GM21737 (cell line): ENCODE measurements around the gene ZNF611.
"Not testable (repeated sequence)": the region's sequence is repeated elsewhere in the genome, so short reads cannot be mapped to it uniquely, and the experiment has no call there.

Experiments used
- ATAC-seq: cut with Tn5 transposase; IDR thresholded peaks from one replicate; pipeline ENCODE4 v1.9.1; 2021; ENCODE audit warnings: mild to moderate bottlenecking, moderate library complexity; ENCODE audit not compliant: unreplicated experiment

Gene ZNF611

DNA sequence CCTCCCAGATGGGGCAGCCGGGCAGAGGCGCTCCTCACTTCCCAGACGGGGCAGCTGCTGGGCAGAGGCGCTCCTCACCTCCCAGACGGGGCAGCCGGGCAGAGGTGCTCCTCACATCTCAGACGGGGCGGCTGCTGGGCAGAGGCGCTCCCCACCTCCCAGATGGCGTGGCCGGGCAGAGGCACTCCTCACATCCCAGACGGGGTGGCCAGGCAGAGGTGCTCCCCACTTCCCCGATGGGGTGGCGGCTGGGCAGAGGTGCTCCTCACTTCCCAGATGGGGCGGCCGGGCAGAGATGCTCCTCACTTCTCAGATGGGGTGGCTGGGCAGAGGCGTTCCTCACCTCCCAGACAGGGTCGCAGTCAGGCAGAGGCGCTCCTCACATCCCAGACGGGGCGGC is 14.3 kb downstream of the ZNF611 start:
- not testable (repeated sequence) for ATAC-seq

DNA sequence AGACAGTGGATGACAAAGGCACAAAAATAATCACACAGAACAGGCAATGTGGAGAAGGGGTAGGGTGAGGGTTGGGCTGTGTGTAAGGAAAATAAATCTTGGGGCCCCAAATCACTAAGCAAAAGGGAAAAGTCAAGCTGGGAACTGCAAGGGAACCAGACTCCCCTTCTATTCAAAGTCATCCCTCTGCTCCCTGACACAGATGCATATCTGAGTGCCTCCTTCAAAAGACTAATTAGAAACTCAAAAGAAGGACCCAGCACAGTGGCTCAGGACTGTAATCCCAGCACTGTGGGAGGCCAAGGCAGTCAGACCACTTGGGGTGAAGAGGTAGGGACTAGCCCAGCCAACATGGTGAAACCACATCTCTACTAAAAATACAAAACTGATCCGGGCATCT is 18.3 kb downstream of the ZNF611 start:
- no peak for ATAC-seq

DNA sequence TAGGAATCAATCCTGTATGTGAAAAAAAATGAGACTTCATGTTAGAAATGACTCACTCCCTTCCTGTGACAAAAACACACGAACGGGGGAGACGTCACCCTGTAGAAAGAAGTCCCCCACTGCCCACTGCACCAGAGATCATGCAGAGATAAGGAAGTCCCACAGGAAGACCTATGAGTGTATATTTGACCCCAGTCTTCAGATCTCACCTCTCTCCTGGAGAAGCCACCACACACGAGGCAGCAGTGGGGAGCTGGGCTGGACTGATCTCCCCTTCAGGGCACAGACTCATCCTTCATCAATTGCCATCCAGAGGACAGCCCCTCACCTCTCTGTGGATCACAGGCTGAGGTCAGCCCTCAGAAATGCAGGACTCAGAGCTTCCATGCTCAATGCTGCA is 18.9 kb downstream of the ZNF611 start:
- not testable (repeated sequence) for ATAC-seq

DNA sequence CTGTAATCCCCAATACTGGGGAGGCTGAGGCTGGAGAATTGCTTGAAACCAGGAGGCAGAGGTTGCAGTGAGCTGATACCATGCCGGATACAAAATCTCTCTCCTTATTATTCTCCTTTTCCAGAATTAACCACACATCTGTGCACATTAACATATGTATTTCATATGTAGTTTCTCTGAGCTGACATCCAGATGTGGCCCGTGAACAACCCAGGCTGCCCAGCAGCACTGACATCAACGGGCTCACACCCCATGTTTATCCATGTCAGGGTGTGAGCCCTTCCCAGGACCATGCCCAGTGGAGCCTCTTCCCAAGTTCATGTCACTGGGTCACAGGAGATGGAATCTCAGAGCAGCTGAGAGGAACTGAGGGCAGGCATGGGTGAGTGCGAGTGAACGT is 19.5 kb downstream of the ZNF611 start:
- not testable (repeated sequence) for ATAC-seq

DNA sequence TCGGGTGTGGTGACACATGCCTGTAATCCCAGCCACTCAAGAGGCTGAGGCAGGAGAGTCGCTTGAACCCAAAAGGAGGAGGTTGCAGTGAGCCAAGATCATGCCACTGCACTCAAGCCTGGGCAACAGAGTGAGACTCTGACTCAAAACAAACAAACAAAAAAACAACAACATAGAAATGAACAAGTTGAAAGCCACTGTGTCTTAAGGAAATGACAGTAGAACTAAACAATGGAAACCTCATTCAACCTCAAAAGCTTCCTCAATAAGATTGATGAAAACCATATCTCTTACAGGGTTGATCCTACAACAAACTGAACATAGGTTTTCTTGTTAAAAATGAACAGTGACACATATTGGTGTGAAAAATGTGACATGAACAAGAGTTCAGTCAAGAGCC is 21.8 kb downstream of the ZNF611 start:
- not testable (repeated sequence) for ATAC-seq

DNA sequence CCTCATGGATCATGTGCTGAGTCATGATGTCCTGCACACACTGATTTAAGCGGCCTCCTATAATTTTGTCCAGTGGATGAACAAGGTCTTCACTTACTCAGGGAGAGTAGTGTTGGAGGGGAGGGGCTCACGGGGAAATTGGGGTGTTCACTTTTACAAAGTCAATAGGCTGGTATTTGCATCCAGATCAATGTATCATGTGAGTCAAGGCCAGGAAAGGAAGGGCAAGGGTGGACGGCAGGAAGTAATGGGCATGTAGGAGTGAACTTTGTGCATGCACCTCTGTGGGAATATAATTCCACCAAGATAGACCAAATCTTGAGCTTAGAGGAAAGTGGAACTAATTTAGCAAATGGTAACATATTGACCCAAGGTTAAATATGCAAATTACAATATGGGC is 23.2 kb downstream of the ZNF611 start:
- not testable (repeated sequence) for ATAC-seq

DNA sequence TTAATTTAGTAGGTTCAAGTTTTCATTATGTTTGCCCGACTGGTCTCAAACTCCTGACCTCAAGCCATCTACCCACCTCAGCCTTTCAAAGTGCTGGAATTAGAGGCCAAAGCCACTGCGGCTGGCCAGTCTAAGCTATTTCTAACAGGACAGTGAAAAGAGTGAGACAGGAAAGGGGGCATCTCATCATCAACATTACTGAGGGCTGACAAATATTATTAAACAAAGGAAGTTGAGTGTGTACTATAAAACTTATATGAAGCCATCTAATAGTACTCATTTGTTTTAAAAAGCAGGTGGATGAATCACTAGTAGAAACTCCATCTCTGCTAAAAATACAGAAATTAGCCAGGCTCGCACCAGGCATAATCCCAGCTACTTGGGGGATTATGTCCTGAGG is 24.3 kb downstream of the ZNF611 start:
- ATAC-seq, result no peak

DNA sequence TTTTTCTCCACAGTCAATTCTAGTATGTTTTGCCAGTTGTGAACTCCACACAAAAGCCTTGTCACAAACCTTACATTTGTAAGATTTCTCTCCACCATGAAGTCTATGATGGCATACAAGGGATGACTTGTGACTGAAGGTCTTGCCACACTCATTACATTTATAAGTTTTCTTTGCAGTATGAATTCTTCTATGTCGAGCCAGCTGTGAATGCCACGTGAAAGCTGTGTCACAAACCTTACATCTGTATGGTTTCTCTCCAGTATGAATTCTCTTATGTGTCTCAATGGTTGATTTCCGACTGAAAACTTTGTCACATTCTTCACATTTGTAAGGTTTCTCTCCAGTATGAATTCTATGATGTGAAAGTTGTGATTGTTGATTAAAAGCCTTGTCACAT is 29.2 kb downstream of the ZNF611 start:
- not testable (repeated sequence) for ATAC-seq

DNA sequence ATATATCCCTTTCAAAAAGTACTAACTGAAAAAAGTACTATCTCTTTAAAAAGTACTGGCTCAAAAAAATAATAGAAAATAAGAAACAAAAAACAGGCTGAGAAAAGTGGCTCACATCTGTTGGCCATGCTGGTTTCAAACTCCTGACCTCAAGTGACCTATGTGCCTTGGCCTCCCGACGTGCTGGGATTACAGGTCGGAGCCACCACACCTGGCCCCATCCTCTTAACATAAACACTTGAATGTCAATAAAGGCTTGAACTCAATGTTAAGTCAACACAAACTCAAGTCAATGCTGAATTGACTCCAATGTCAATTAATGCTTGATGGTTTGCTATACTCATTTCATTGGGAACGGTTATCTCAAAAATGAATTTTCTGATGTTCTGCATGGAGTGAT is 30.9 kb downstream of the ZNF611 start:
- no peak for ATAC-seq

DNA sequence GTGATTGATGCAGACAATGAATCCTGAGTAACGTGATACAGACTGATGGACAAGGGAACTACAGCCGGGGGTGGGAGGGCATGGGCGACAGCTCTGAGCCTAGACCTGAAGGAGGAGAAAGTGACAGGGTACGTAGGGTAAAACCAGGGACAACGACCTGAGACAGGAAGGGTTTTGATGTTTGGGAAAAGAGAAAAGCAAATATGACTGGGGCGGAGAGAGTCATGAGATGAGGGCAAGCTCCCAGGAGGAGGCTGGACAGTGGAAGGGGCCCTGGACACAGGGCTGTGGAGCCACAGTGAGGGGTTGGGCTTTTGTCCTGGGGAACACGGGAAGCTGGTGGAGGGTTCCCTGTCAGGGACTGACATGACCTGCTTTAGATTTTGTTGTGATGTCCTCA is 34.2 kb downstream of the ZNF611 start:
- no peak for ATAC-seq

DNA sequence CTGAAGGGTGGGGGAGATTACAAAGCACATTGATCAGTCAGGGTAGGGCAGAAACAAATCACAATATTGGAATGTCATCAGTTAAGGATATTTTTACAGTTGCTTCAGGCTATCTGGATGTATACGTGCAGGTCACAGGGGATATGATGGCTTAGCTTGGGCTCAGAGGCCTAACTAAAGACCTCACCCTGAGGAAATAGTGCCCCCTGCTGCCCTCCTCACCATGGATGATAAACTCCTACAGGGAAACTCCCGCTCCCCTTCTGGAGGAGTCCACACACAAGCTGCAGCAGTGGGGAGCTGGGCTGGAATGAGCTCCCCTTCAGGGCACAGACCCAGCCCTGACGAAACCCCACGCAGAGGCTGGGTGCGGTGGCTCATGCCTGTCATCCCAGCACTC is 35.3 kb downstream of the ZNF611 start:
- ATAC-seq, result not testable (repeated sequence)

DNA sequence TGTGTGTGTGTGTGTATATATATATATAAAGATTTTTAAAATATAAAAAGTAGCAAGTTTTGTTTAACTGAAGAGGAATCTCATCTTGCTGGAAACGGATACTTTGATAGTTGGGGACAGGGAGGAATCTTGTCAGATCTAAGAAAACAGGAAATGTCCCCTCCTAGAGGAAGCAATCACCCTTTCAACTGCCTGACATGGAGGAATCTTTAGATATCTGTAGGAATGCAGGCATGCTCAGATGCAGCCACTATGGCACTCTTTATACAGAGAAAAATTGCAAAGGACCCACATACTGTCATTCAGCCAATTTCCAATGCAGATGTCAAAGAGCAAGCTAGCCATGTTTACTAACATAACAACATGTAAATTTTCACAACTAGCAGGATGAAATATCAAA is 38.8 kb downstream of the ZNF611 start:
- ATAC-seq, result no peak

DNA sequence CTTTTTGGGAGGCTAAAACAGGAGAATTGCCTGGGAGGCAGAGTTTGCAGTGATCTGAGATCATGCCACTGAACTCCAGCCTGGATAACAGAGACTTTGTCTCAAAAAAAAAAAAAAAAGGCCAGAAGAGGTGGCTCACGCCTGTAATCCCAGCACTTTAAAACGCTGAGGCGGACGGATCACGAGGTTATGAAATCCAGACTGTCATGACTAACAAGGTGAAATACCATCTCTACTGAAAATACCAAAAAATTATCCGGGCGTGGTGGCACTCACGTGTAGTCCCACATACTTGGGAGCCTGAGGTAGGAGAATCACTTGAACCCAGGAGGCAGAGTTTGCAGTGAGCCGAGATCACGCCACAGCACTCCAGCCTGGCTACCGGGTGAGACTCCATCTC is 39.9 kb downstream of the ZNF611 start:
- no peak for ATAC-seq

DNA sequence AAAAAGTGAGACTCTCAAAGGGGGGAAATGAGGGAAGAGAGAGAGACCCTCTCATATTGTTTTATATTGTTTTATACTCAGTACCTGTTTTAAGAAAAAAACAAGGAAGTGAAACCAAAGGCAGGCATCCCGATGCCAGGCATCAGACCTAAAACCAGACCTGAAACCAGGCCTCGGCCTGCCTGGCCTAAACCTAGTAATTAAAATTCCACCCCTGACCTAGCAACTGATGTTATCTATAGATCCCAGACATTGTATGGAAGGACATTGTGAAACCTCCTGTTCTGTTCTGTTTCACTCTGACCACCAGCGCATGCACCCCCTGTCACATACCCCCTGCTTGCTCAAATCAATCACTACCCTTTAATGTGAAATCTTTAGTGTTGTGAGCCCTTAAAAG is 40.6 kb downstream of the ZNF611 start:
- not testable (repeated sequence) for ATAC-seq

DNA sequence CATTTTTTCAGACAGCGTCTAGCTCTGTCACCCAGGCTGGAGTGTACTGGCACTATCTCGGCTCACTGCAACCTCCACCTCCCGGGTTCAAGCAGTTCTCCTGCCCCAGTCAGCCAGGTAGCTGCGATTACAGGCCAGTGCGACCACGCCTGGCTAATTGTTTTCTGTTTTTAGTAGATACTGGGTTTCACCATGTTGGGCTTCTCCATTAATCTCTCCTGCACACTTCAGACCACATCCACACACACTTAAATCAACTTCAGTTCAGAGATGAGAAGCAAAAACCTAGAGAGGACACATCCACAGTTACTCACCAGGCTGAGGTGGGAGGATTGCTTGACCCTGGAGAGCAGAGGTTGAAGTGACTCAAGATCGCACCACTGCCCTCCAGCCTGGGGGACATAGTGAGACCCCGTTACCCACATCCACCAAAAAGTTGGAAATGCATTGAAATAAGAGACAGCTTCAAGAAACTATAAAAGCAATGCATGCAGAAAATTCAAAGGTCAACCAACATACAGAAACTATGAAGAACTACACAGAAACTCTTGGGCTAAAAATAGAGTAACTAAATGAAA is 42.3 kb downstream of the ZNF611 start:
- no peak for ATAC-seq

DNA sequence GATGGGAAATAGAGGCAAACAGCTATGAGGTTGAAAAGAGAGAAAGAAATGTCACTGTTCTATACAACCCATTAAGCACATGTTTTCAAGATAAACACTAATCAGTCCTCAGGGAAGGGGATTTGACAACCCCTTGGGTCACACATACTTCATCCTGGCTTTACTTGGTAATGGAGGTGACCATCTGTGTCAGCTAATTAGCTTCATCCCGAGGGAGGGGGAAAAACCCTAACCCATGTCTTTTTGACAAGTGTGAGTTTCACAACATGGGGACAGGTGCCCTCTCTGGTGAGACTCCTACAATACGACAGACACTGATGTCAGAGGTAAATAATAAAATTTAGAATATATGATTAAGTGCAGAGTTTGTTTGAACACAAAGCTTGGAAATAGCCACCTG is 43.1 kb downstream of the ZNF611 start:
- ATAC-seq, result no peak

DNA sequence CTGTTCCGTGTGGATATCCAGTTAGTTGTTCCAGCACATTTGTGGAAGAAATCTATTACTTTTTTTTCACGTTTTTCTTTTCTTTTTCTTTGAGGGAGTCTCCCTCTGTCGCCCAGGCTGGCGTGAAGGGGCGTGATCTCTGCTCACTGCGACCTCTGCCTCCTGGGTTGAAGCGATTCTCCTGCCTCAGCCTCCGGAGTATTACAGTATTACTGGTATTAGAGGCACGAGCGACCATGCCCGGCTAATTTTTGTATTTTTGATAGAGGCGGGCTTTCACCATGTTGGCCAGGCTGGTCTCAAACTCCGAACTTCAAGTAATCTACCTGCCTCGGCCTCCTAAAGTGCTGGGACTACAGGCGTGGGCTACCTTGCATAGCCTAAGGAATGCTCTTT is 43.6 kb downstream of the ZNF611 start:
- no peak for ATAC-seq

DNA sequence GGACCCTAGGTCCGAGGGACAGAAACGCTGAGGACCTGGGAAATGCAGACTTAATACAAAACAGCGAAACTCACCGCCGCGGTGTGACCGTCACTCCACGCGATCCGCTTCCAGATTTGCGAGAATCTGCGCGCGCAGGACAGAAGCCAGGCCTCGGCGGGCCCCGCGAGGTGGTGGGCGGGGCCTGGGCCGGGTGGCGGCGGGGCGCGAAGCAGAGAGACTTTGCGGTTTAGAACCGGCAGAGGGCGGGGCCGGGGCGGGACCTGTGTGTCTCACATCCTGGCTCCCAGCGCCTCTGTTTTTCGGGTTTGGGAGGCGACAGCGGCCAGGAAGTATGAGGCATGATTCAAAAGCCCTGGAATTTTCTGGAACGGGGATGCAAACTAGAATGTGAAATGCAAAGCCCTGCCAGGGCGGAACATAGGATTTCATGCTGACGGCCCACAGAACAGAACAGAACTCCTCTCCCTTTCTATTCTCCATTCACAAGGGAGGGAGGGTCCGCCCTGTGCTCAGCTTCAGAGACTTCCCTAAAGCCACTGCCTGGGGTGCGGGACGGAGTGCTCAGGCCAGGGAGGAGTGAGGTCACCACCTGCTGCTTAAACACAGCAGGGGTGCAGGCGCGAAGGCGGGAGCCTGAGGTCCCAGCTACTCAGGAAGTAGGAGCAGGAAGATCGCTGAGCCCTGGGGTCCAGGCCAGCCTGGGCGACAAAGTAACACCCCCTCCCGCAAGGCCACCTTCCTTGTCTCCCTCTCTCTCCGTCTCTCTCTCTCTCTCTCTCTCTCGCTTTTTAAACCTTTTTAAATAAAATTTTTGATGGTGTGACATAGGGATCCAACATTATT is 44.3 kb downstream of the ZNF611 start:
- ATAC-seq, result peak; percentile 87

DNA sequence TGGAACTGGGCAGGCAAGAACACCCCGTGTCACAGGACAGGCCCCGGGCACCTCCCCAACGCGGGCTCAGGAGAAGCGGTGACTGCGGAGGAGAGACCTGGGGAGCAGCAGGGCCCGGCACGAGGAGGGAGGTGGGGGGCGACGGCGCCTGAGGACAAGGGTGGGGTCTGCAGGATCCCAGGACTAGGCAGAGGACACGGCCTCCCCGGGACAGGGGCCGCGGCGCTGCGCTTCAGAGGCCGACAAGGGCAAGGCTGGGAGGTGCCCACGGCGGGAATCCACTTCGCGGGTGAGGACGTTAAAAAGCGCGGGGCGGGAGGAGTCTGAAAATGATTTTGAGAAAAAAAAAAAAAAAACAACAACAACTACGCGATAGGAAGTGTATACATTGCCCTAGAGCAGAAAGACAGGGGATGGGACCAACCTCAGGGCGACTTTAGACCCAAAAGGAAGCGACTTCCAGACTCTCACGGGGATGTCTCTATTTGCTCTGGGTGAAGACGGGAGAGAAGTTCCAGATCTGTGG is 44.9 kb downstream of the ZNF611 start:
- peak; percentile 25 for ATAC-seq

DNA sequence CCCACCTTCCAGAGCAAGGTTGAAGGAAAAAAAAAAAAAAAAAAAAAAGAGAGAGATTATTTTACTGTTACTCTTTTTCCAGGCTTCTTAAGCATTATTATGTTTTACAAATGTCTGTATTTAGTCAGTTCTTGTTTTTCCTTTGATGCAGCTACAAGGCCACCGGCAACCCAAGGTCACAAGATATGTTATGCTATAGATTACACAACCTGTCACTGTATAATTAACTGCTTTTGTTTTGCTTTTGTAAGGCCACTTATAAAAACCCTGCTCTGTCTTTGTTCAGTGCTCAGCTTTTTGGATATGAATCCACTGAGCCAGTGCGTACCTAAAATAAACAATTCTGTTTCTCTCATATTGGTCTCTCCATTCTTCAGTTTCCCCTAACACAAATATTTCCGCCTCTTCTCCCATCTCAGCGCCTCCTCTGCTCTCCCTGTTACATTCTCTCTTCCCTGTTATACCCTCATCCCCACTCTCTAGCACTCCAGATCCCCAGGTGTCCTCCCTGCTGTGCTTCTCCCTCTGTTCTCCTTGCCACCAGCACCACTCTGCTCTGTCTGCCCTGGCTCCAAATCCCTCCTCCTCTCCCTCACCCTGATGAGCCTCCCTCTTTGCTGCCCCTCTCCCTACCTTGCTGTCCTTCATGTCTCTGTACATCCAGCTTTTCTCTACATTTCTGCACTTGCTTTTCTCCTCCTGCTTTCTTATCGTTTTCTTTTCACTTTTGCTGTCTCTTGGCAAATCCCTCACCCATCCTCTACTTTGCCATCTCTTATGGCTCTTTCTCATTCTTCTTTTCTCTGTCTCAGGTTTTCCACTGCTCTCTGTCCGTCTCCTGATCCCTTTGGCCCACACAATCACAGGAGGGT is 45.7 kb downstream of the ZNF611 start:
- ATAC-seq, result not testable (repeated sequence)

DNA sequence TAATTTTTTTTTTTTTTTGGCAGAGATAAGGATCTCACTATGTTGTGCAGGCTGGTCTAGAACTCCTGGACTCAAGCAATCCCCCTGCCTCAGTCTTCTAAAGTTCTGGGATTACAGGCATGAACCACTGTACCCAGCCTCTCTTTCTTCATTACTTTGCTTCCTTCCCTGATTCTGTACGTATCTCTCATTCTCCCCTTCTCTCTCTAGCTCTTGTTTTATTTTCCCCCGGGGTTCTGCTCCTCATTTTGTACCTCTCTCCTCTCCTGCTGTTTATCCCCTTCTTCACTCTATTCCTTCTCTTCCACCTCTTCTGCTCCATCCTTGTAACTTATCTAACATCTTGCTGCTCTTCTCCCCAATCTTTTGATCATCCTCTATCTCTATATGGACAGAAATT is 46.5 kb downstream of the ZNF611 start:
- ATAC-seq, result no peak
